Stimulated activated CD4-positive, alpha-beta T cell treated with anti-CD3 and anti-CD28 coated beads, Interleukin-12 subunit alpha, Interleukin-12 subunit beta, amount 100 ng/mL, for 4 hours (primary cell): ENCODE measurements around the gene EEF1AKMT1.
"Not testable (repeated sequence)": the region's sequence is repeated elsewhere in the genome, so short reads cannot be mapped to it uniquely, and the experiment has no call there.

ENCODE experiments used
- DNase-seq: peaks from one replicate; pipeline ENCODE4 v3.0.0-alpha.2; 2020

The EEF1AKMT1 gene

GRCh38 chr13:20775961-20776360 lies 2.2 kb upstream of the EEF1AKMT1 start:
- DNase-seq: no peak

GRCh38 chr13:20774746-20775145 lies 985 bp upstream of the EEF1AKMT1 start:
- DNase-seq: no peak

GRCh38 chr13:20772401-20773131 lies 1.2 kb downstream of the EEF1AKMT1 start:
- DNase-seq: no peak

GRCh38 chr13:20769834-20770233 lies 3.9 kb downstream of the EEF1AKMT1 start:
- no peak for DNase-seq

GRCh38 chr13:20769091-20769490 lies 4.7 kb downstream of the EEF1AKMT1 start:
- DNase-seq: no peak

GRCh38 chr13:20767309-20767943 lies 6.3 kb downstream of the EEF1AKMT1 start:
- DNase-seq: no peak

- DNase-seq: no peak
Measured at GRCh38 chr13:20760872-20761271, 12.9 kb downstream of the EEF1AKMT1 start.

GRCh38 chr13:20754009-20754408 lies 19.8 kb downstream of the EEF1AKMT1 start:
- DNase-seq: no peak

GRCh38 chr13:20749377-20749776 lies 24.4 kb downstream of the EEF1AKMT1 start:
- DNase-seq: no peak

GRCh38 chr13:20743830-20744404 lies 29.8 kb downstream of the EEF1AKMT1 start:
- DNase-seq: not testable (repeated sequence)

GRCh38 chr13:20740021-20740420 lies 33.7 kb downstream of the EEF1AKMT1 start:
- no peak for DNase-seq

- no peak for DNase-seq
Measured at GRCh38 chr13:20738616-20739015, 35.1 kb downstream of the EEF1AKMT1 start.

- DNase-seq: no peak
Measured at GRCh38 chr13:20729633-20730585, 43.9 kb downstream of the EEF1AKMT1 start.

- no peak for DNase-seq
Measured at GRCh38 chr13:20728579-20729311, 45.0 kb downstream of the EEF1AKMT1 start.

GRCh38 chr13:20727856-20728255 lies 45.9 kb downstream of the EEF1AKMT1 start:
- no peak for DNase-seq

- DNase-seq: no peak
Measured at GRCh38 chr13:20721454-20722357, 52.1 kb downstream of the EEF1AKMT1 start.

GRCh38 chr13:20721058-20721453 lies 52.7 kb downstream of the EEF1AKMT1 start:
- DNase-seq: no peak

GRCh38 chr13:20720499-20720898 lies 53.3 kb downstream of the EEF1AKMT1 start:
- DNase-seq: no peak

- no peak for DNase-seq
Measured at GRCh38 chr13:20719783-20720182, 54.0 kb downstream of the EEF1AKMT1 start.

GRCh38 chr13:20718958-20719566 lies 54.7 kb downstream of the EEF1AKMT1 start:
- DNase-seq: no peak
